B cell (primary cell): Measurements from ENCODE around the gene CERS6. TPM values are rescaled to one million over a fixed set of nuclear protein-coding genes. Genes with fewer than 3 reads are reported as not detected.

Experiments
- ATAC-seq: fragments of 200-7000 bp; cut with Tn5 transposase; one replicate; pipeline ENCODE4 v1.10.0; 2021; ENCODE audit warnings: low read depth, mild to moderate bottlenecking, moderate number of reproducible peaks, moderate library complexity
- CTCF ChIA-PET: fragments of 350-600 bp; sonication (Branson Sonifier 250); formaldehyde crosslinking; loops from one replicate; lab custom pipeline; 2021; ENCODE audit warnings: antibody characterized with exemption, inconsistent platforms; lab: Charles Lee
- POLR2A ChIA-PET: fragments of 350-600 bp; sonication (Branson Sonifier 250); formaldehyde crosslinking; loops from one replicate; lab custom pipeline; 2021; ENCODE audit warnings: antibody characterized with exemption; lab: Charles Lee
- DNase-seq: peaks from one replicate; pipeline ENCODE4 v3.0.0; 2013
- H2AFZ ChIP-seq: 2 replicates; pipeline ENCODE4 v1.6.1; 2012; ENCODE audit warnings: mild to moderate bottlenecking, low read depth, low read length; ENCODE audit not compliant: insufficient read depth, poor library complexity, severe bottlenecking
- H3K27ac ChIP-seq, 2 donors: 1 replicate in 1 of 2; 2 replicates in 1 of 2; pipeline ENCODE4 v1.5.1; 2012 to 2013; ENCODE audit warnings: low read length in 2 of 2, mild to moderate bottlenecking in 2 of 2, moderate library complexity in 1 of 2
- H3K27me3 ChIP-seq, 4 experiments: fragments of 200-600 bp in 1 of 4; sonication (generic) in 1 of 4; replicated peaks in 1 of 4; 1 replicate in 2 of 4; 2 replicates in 2 of 4; pipeline versions ENCODE4 v1.6.1 to v1.7.0; 2013 to 2016; ENCODE audit warnings: low read length in 3 of 4, mild to moderate bottlenecking in 2 of 4, mixed read lengths in 1 of 4, moderate library complexity in 1 of 4; ENCODE audit not compliant: insufficient read depth in 4 of 4, control insufficient read depth in 3 of 4; ENCODE audit errors: control extremely low read depth in 1 of 4
- H3K36me3 ChIP-seq, 2 experiments: replicated peaks in 1 of 2; 1 replicate in 1 of 2; 2 replicates in 1 of 2; pipeline versions ENCODE4 v1.6.1 to v1.7.1; 2013; ENCODE audit warnings: low read length in 1 of 2; ENCODE audit not compliant: insufficient read depth in 2 of 2, control insufficient read depth in 1 of 2; ENCODE audit errors: control extremely low read depth in 1 of 2, extremely low read depth in 1 of 2
- H3K4me1 ChIP-seq, 2 donors: fragments of 200-600 bp in 1 of 2; sonication (generic) in 1 of 2; 1 replicate in 1 of 2; 2 replicates in 1 of 2; pipeline versions ENCODE4 v1.5.1 to v1.6.1; 2013 to 2017; ENCODE audit warnings: low read length in 2 of 2; ENCODE audit not compliant: control insufficient read depth in 2 of 2, insufficient read depth in 2 of 2
- H3K4me2 ChIP-seq: replicated peaks from 2 replicates; pipeline ENCODE3; 2012; ENCODE audit warnings: mild to moderate bottlenecking, low read depth, low read length; ENCODE audit not compliant: poor library complexity, severe bottlenecking
- H3K4me3 ChIP-seq, 5 experiments: fragments of 200-600 bp in 1 of 5; sonication (generic) in 1 of 5; 1 replicate in 3 of 5; 2 replicates in 2 of 5; pipeline versions ENCODE4 v1.5.1 to v1.7.0; 2011 to 2016; ENCODE audit warnings: low read length in 4 of 5, mild to moderate bottlenecking in 4 of 5, low read depth in 2 of 5, control low read depth in 1 of 5, moderate library complexity in 1 of 5; ENCODE audit not compliant: insufficient read depth in 1 of 5; ENCODE audit errors: control extremely low read depth in 1 of 5, extremely low read depth in 1 of 5
- H3K79me2 ChIP-seq: fragments of 200-600 bp; sonication (generic); one replicate; pipeline ENCODE4 v1.6.0; 2016; ENCODE audit warnings: low read length; ENCODE audit not compliant: control insufficient read depth, insufficient read depth
- H3K9ac ChIP-seq: fragments of 200-600 bp; sonication (generic); 2 replicates; pipeline ENCODE4 v1.6.1; 2017; ENCODE audit warnings: mild to moderate bottlenecking, low read length, moderate library complexity
- H3K9me3 ChIP-seq, 3 donors: one replicate each; pipeline versions ENCODE4 v1.6.1 to v1.7.1; 2013; ENCODE audit warnings: low read length in 2 of 3; ENCODE audit not compliant: control insufficient read depth in 2 of 3, insufficient read depth in 1 of 3; ENCODE audit errors: control extremely low read depth in 1 of 3
- H4K20me1 ChIP-seq: 2 replicates; pipeline ENCODE4 v1.6.0; 2012; ENCODE audit warnings: mild to moderate bottlenecking, low read length; ENCODE audit not compliant: insufficient read depth, control insufficient read depth, poor library complexity, severe bottlenecking
- H3K27ac Mint-ChIP-seq: one replicate; pipeline ENCODE4 v1.8.0; 2021; ENCODE audit warnings: mixed read lengths
- H3K27me3 Mint-ChIP-seq: one replicate; pipeline ENCODE4 v1.8.0; 2021; ENCODE audit warnings: mixed read lengths
- H3K4me1 Mint-ChIP-seq: one replicate; pipeline ENCODE4 v1.8.0; 2021; ENCODE audit warnings: mixed read lengths
- H3K4me3 Mint-ChIP-seq: one replicate; pipeline ENCODE4 v1.8.0; 2021; ENCODE audit warnings: mixed read lengths
- H3K9me3 Mint-ChIP-seq: one replicate; pipeline ENCODE4 v1.8.0; 2022; ENCODE audit warnings: mixed read lengths; ENCODE audit not compliant: insufficient read depth
- EZH2 ChIP-seq: IDR thresholded peaks from 2 replicates; pipeline ENCODE4 v1.6.1; 2012; ENCODE audit warnings: borderline replicate concordance, low read depth, mild to moderate bottlenecking, moderate library complexity, low read length; ENCODE audit not compliant: insufficient read depth, poor library complexity, severe bottlenecking
- WGBS: methylation state at CpG from one replicate; pipeline ENCODE4 v1.1.5; 2013; ENCODE audit warnings: missing lambda C conversion rate; ENCODE audit not compliant: insufficient coverage; 5-methylcytosine and 5-hydroxymethylcytosine counted together
- intact Hi-C: fragments of 100-400 bp; cut with micrococcal nuclease; formaldehyde crosslinking; loops from one replicate; pipeline ENCODE4 v1.10.0; 2022
- polyA plus RNA-seq: library from polyadenylated mRNA; depleted of rRNA; stranded (reverse); fragments of >200 nt; gene quantifications from 2 replicates; pipeline ENCODE4 v1.2.3, GENCODE V29; 2012
- total RNA-seq, 2 donors: library from RNA; stranded (reverse); fragments of 120-200 nt in 1 of 2; gene quantifications; 1 replicate in 1 of 2; 2 replicates in 1 of 2; pipeline versions ENCODE4 v1.2.3 to v1.2.4, GENCODE V29; 2013 to 2022
- TF ChIP-seq, protein P1 (sequence below): fragments of 200-600 bp; IDR thresholded peaks from one replicate; pipeline ENCODE4 v1.8.0; 2022; ENCODE audit warnings: antibody characterized with exemption, mild to moderate bottlenecking

CERS6 gene
- total and polyA plus RNA-seq, 2 donors (not counting 1 experiment from before 2014, with no cell fraction given), result 2.2 to 5.5 TPM

DNA sequence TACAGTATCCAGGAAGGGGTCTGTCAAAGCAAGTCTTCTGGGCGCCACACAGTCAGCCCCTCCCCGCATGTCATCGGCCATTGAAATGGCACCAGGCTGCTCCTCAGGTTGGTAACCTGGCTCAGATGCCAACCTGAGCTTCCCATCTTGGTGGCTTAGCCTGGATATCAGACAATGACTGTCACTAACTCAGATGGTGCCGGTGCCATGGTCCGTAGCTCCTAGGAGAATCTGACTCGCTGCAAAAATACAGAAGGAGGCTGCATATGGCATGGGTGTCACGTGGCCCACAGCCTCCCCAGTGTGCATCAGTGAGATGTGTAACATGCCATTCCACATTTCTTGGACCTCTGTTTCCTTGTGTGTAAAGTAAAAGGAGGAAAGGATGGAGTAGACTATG is 349.5 kb downstream of the CERS6 start:
- CTCF ChIA-PET, result no interaction called here
- H3K79me2 ChIP-seq, result no peaks in the 10 kb centered on the region
- intact Hi-C loops, result no loop called here

DNA sequence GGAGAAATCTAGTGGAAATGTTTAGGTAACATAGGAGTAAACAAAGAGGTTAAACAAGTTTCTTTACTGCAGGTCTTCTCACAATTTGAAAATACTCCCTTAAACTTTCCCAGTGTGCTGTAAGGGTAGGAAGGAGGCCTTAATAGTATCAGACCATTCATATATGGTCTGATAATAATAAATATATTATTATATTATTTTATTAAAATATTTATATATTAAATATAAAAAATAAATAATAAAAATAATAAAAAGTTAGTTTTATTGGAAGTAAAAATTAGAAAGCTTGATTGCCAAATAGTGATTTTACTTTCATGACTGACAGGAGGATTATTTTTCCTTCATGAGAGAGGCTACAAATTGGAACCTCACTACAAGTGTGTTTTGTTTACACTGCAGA is 353.5 kb downstream of the CERS6 start:
- H3K4me1 ChIP-seq, result no peaks in the 10 kb centered on the region
- no peak overlapping the region for H3K9ac ChIP-seq
- TF ChIP-seq, protein P1, sequence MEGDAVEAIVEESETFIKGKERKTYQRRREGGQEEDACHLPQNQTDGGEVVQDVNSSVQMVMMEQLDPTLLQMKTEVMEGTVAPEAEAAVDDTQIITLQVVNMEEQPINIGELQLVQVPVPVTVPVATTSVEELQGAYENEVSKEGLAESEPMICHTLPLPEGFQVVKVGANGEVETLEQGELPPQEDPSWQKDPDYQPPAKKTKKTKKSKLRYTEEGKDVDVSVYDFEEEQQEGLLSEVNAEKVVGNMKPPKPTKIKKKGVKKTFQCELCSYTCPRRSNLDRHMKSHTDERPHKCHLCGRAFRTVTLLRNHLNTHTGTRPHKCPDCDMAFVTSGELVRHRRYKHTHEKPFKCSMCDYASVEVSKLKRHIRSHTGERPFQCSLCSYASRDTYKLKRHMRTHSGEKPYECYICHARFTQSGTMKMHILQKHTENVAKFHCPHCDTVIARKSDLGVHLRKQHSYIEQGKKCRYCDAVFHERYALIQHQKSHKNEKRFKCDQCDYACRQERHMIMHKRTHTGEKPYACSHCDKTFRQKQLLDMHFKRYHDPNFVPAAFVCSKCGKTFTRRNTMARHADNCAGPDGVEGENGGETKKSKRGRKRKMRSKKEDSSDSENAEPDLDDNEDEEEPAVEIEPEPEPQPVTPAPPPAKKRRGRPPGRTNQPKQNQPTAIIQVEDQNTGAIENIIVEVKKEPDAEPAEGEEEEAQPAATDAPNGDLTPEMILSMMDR, result no peak
- TF ChIP-seq EZH2, result no peak
- ATAC-seq (no peak), DNase-seq (no peak)
- no peak overlapping the region for H2AFZ ChIP-seq
- H3K4me3 ChIP-seq, result no peak overlapping the region
- H3K79me2 ChIP-seq, result no peaks in the 10 kb centered on the region
- no peaks in the 10 kb centered on the region for H3K36me3 ChIP-seq
- no peaks in the 10 kb centered on the region for H3K27me3 ChIP-seq
- H3K4me1 Mint-ChIP-seq, result no peaks in the 10 kb centered on the region
- no peaks in the 10 kb centered on the region for H4K20me1 ChIP-seq
- no peak overlapping the region for H3K4me2 ChIP-seq
- POLR2A ChIA-PET, result no interaction called here
- H3K27ac Mint-ChIP-seq, result no peak overlapping the region
- intact Hi-C loops, result no loop called here
- no peaks in the 10 kb centered on the region for H3K9me3 Mint-ChIP-seq
- H3K9me3 ChIP-seq, result no peaks in the 10 kb centered on the region
- H3K4me3 Mint-ChIP-seq, result no peak overlapping the region
- no peak overlapping the region for H3K27ac ChIP-seq
- CTCF ChIA-PET, result no interaction called here
- H3K27me3 Mint-ChIP-seq, result no peaks in the 10 kb centered on the region

More for the DNA sequence above, 349.5 kb downstream of the CERS6 start:
- no peak for DNase-seq
- Histone ChIP-seq H3K4me2 (no peak overlapping the region), H3K27ac (no peak overlapping the region), H3K4me1 (no peaks in the 10 kb centered on the region), H3K36me3 (no peaks in the 10 kb centered on the region), H3K9ac (no peak overlapping the region), H4K20me1 (no peaks in the 10 kb centered on the region), H3K9me3 (no peaks in the 10 kb centered on the region), H3K4me3 (no peak overlapping the region), H3K27me3 (no peaks in the 10 kb centered on the region), H2AFZ (no peak overlapping the region)
- H3K4me1 Mint-ChIP-seq, result no peaks in the 10 kb centered on the region
- no peak overlapping the region for H3K4me3 Mint-ChIP-seq
- WGBS, result 91% methylated on average over 7 of the region's 7 CpGs
- POLR2A ChIA-PET, result no interaction called here
- TF ChIP-seq EZH2, result no peak
- TF ChIP-seq, protein P1, result no peak
- H3K9me3 Mint-ChIP-seq, result no peaks in the 10 kb centered on the region
- ATAC-seq, result no peak
- H3K27ac Mint-ChIP-seq, result no peak overlapping the region
- H3K27me3 Mint-ChIP-seq, result peaks cover 9% of the 10 kb centered on the region
